ENCODE results near the gene MAGI2. TPM values are rescaled to one million over a fixed set of nuclear protein-coding genes. Genes with fewer than 3 reads are reported as not detected.

The MAGI2 gene
- polyA plus RNA-seq, 4 donors: 8.3 to 40.6 (median 33.9) TPM

DNA sequence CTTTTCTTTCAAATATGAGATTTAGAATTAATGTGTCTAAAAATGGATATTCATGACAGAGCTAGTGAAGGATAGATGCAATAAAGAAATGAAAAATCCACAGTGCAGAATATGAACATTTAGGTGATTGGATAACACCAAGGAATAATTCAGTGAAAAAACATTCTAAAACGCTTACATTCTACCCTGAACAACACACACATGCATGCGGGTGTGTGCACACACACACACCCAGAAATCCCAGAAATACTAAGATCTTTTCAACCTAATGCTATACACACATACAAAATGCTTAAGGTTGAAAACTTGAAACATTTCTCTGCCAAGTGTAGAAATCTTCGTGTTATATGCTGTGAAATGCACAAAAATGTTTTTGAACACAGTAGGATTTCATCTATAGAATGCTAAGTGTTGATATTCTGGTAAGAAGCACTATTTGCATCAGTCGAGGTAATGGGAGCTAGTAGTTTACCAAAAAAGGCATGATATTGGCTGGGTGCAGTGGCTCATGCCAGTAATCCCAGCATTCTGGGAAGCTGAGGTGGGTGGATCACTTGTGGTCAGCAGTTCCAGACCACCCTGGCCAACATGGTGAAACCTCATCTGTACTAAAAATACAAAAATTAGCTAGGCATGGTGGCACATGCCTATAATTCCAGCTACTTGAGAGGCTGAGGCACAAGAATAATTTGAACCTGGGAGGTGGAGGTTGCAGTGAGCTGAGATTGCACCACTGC is 1054.3 kb downstream of the MAGI2 start:
- no peak for DNase-seq (ENCODE audit: low read depth in 4 of 4, low spot score in 3 of 4)

DNA sequence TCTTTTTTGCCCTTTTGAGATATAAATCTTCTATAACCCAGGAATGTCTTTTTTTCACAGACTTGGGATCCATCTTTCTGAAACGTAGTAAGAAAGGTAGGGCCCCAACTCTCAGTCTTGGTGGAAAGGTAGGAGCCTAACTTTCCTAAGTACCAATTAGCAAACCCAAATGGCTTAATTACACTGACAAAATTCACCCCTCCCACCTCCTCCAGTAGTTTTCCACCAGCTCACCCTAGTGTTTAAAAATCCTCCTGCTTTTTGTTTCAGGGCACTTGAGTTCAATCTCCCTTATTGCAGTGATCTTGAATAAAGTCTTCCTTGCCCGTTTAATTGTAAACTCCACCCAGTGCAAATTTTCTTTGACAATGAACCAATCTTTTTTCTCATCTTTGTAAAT is 1054.9 kb downstream of the MAGI2 start:
- DNase-seq (ENCODE audit: low read depth in 4 of 4, low spot score in 3 of 4): no peak

DNA sequence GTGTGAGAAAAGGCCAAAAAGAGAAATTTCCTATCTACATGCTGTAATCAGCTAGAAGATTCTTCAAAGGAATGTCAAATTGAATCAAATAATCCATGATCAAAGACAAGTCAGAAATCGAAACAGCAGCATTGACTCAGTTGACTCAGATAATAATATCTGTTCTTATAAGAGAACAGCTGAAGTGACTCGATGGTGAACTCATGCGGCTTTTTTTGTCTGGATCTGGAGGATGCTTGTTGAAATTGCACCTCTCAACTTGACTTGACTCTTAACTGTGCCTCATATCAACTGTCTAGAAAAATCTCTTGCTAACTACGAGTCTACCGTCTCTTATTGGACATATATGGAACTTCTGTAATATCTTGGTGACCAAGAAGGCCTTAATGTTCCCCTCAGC is 1055.4 kb downstream of the MAGI2 start:
- no peak for DNase-seq (ENCODE audit: low read depth in 4 of 4, low spot score in 3 of 4)

DNA sequence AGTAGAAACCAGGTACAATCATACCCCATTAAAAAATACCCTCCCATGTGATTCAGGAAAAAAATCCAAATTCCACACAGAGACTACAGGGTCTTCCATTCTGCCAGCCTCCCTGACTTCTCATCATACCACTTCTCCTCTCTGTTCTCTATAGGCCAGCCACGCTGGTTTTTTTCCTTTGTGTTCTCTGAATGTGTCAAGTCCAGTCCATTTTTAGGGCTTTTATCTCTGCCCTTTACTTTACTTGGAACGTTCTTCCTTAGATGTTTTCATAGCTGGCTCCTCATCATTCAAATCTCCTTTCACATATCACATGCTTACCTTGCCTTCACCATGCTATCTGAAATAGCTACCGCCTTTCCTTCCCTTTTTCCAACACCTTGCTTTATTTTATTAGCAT is 1057.3 kb downstream of the MAGI2 start:
- no peak for DNase-seq (ENCODE audit: low read depth in 4 of 4, low spot score in 3 of 4)

DNA sequence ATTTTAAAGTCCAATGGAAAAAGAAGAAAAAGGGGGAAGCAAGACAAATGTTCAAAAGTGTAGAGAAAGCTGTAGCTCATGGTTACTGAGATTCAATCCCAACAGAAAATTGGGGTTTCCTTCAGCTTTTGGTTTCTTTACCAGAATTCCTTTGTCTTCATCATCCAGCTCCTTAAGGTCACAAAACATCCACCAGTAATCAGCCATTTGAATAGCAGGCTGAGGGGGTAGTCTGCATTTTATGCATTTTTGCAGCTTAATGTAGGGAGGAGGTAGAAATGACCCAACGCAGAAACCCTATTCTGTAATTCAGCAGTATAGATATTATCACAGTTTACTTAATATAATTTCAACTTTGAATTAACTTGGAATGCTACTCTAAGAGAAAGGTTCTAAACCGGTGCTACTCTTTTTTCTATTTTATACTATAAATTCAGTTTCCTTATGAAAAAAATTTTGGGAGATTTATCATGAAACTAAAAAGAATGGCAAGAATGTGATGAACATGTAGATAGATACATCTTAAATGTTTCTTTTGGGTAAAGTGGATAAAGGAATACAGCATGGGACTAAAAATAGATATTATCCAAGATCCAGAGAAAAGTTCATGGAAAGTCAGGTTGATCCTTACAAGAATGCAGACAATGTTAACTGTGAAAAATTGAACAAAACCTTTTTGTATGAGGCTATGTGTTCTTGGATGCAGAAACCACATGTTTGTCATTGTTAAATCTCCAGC is 1058.0 kb downstream of the MAGI2 start:
- DNase-seq (ENCODE audit: low read depth in 4 of 4, low spot score in 3 of 4): no peak

DNA sequence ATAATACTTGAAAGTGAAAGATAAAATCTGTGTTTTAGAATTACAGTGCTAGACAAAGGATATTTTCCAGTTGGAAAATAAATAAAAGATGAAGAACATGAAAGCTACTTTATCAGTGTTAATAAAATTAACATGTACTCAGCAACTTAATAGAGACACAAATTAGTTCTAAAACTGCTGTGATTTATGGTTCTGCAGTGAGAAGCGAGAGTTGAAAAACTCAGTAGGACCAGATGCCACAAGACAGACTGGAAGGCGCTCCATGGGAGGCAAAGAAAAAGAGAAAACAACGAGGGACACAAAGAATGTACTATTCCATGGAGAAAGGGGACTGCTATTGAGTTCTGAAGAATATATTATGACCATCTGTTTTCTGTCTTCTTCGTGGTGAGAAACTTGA is 1064.4 kb downstream of the MAGI2 start:
- no peak for DNase-seq (ENCODE audit: low read depth in 4 of 4, low spot score in 3 of 4)

DNA sequence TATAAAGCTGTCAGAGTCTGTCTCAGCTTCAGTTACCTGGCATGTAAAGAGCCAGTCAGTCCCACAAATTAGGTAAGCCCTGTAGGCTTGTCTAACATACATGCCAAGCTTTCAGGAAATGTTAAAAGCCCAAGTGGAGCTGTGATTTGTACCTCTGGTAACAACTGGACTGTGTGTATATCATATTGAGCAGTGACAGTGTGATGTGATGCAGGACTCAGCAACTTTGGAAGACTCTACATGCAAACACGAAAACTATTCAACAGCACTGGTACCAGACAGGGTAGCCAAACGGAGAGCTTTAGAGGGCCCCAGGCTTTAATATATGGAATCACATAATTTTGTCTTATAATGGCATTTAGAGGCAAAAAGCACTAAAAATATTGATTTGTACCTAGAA is 1066.9 kb downstream of the MAGI2 start:
- DNase-seq (ENCODE audit: low read depth in 4 of 4, low spot score in 3 of 4): peak in 1 of 4 donors; percentile 7

DNA sequence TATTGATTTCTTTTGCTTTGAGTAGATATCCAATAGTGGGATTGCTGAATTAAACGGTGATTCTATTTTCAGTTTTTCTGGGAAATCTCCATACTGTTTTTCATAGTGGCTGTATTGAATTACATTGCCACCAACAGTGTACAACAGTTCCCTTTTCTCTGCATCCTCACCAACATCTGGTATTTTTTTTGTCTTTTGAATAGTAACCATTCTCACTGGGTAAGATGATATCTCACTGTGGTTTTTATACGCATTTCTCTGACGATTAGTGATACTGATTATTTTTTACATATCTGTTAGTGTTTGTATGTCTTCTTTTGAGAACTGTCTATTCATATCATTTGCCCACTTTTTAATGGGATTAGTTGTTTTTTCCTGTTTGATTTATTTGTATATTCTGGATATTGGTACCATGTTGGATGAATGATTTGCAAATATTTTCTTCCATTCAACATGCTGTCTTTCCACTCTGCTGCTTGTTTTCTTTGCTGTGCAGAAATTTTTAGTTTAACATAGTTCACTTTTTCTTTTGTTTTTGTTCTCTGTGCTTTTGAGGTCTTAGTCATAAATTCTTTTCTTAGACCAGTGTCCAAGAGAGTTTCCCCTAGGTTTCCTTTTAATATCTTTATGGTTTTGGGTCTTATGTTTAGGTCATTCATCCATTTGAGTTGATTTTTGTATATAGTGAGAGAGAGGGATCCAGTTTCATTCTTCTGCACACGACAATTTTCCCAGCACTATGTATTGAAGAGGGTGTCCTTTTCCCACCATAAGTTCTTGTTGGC is 1070.2 kb downstream of the MAGI2 start:
- DNase-seq (ENCODE audit: low read depth in 4 of 4, low spot score in 3 of 4): no peak

DNA sequence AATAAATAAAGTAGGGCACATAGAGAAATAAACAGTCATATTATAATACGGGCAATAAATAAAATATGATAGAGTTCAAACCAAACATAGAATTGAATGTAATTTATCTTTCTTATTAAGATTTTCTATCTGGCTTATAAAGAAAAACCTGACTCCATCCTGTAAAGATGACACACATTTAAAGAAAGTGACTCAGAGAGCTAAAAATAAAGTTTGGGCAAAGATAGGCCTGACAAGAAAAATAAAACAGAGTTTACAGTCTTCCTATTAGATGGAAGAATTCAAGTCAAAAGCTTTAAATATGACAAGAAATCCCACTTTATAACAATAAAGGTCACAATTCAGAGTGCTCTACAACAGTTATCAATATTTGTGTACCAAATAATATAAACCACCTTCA is 1074.3 kb downstream of the MAGI2 start:
- no peak for DNase-seq (ENCODE audit: low read depth in 4 of 4, low spot score in 3 of 4)

DNA sequence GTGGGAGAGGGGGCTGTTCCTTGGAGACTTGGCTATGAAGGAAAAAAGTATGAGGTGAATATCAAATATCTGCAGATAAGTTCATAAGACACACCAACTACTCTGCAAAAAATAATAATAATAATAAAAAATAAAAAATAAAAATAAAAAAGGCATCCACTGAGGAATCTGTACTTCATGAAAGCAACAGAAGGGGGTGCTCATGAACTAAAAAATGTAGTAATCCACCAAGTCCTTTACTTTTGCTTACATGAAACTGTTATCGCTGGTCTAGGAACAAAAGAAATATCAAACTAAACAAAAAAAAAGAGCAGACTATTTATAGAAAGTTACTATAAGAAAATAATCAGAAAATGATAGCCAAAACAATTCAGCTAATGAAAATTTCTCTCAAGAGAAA is 1075.9 kb downstream of the MAGI2 start:
- DNase-seq (ENCODE audit: low read depth in 4 of 4, low spot score in 3 of 4): no peak

DNA sequence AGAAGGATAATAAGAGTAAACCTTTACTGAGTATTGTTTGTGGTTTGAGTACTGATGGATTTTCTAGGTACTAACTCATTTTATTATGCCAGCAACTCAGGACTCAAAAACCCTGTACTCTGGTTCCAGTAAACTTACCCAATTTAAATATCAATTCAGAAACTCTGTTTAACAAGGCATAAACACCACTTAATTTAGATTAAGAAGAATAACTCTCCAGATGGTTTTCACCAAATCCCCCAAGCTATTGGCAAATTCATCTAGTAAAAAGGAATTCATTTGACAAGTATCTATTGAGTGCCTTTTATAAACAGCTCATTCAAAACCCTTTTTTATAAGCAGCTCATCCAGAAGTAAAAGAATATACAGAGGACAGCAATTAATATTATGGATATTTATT is 1082.5 kb downstream of the MAGI2 start:
- DNase-seq (ENCODE audit: low read depth in 4 of 4, low spot score in 3 of 4): no peak

DNA sequence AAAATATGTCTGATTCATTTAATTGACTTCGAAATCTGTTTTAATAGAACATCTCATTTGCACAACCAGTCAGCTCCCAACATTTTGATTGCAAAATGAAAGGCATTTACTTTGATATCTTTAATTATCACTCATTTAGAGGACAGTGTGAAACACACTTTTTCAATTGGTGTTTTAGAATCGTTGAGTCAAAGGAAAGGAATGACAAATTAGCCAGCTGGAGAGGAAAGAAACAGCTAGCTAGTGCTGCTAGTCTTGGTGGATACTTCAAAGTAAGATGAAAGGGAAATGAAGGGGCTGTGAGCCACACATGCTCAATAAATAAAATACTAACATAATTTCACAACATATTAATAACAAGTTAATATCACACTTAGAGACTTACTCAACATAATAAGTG is 1084.7 kb downstream of the MAGI2 start:
- DNase-seq (ENCODE audit: low read depth in 4 of 4, low spot score in 3 of 4): no peak

DNA sequence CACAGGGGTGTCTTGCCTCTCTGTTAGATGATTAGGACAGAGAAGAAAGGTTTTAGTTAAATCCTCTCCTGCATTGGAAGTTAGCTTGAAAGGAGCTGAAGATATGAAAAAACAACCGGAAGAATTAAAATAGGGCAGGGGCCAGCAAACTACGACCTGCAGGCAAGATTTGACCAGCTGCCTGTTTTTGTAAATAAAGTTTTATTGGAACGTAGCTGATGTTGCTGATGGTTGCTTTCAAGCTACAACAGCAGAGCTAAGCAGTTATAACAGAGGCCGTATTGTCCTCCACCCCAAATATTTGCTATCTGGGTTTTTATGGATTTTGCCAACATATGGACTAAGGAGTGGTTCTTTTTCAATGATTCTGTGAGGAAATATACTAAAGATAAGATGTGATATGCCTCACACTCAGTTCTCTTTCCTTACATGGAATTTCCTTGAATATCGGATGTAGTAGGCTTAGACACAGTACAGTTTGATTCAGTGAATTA is 1086.1 kb downstream of the MAGI2 start:
- DNase-seq (ENCODE audit: low read depth in 4 of 4, low spot score in 3 of 4): no peak

DNA sequence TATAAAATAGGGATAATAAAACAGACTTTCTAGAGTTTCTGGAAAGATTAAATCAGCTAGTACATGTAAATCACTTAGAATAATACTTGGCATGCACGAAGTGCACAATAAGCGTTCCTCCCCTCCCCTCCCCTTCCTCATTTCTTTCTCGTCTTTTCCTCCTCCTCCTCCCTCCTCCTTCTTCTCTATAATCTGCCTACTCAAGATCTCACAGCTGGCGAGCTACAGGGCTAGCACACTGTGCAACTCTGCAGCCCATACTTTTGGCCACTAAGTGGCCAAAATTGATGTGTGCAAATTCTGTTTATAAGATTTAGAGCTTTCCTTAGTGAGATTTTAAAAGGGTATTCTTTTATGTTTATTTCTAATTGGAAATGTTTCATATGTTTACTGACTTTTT is 1089.6 kb downstream of the MAGI2 start:
- DNase-seq (ENCODE audit: low read depth in 4 of 4, low spot score in 3 of 4): no peak

DNA sequence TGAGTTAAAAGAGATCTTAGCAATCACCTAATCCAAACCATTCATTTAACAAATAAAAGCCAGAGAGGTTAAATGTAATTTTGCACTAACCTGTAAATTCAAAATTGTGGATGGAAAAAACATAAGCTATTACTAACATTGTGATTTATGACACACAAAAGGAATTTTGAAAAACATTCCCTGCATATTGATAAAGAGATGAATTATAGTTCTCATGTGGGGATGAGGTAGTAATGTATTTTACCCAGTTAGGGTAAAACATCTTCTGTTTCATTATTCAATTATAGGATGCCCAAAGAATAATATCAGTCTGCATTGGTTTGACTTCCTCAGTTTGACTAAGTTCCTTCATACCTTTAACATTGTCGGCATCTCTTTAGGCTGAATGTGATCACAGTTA is 1093.6 kb downstream of the MAGI2 start:
- no peak for DNase-seq (ENCODE audit: low read depth in 4 of 4, low spot score in 3 of 4)

DNA sequence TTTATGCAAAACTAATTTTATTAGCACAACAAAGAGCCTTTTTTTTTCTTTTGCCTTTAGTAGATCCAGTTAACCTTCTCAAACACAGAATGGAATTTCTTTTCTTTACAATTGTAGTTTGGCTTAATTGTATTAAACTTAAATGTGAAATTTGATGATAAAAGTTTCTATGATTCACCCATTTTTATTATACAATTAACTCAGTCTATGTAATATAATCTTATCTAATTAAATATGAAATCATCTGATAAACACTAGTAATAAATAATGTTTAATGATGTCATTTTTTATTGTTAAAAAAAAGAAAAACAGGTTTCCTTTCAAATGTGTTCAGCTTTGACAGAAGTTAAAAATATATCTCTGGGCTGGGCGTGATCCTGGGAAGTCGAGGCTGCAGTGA is 1095.8 kb downstream of the MAGI2 start:
- DNase-seq (ENCODE audit: low read depth in 4 of 4, low spot score in 3 of 4): no peak

DNA sequence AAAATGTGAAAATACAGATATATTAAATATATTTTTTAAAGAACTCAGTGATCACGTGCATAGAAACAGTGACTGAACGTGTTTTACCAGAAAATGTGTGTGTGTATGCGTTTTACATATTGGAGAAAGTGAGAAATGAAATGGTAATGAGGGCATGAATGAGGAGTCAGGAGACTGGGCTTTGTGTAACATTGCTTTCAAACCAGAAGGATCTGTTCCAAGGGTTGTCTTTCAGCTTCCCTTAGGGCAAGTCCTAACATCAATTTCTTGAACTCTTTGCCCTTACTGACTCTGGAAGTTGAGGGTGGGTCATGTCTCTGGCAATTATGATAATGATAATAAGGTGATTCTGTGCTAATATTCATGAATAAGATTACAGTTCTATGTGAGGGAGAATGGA is 1097.6 kb downstream of the MAGI2 start:
- no peak for DNase-seq (ENCODE audit: low read depth in 4 of 4, low spot score in 3 of 4)

DNA sequence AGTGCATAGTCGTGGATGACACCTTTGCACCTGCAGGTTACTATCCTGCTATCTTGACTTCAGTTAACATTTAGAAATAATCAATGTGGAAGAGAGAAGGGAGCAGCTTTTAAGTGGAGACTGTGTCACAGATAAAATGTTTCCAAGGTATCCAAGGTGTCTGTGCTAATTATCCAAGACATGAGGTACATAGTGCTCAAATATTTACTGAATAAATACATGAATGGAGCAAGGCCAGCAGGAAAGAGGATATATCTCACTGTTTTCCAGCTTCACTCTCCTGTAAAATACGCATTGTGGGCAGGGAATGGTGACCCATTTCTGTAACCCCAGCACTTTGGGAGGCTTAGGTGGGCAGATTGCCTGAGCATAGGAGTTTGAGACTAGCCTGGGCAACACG is 1102.5 kb downstream of the MAGI2 start:
- no peak for DNase-seq (ENCODE audit: low read depth in 4 of 4, low spot score in 3 of 4)

DNA sequence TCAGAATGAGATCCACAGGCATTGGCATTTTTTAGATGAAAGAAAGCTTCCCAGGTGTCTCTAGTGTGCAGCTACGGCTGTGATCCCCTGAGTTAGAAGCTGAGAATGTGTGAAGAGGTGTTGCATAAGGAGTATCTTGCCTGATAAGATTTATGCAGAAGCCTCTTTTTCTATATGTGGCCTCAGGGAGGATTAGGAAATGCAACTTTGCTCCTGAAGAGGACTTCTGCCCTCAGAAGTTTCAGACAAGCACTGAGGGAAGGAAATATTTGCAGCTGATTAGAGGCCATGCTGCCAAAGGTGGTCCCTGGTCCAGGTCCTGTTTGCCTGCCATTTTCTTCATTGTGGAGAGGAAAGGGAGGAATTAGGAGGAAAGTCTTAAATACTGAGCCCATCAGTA is 1103.1 kb downstream of the MAGI2 start:
- no peak for DNase-seq (ENCODE audit: low read depth in 4 of 4, low spot score in 3 of 4)

DNA sequence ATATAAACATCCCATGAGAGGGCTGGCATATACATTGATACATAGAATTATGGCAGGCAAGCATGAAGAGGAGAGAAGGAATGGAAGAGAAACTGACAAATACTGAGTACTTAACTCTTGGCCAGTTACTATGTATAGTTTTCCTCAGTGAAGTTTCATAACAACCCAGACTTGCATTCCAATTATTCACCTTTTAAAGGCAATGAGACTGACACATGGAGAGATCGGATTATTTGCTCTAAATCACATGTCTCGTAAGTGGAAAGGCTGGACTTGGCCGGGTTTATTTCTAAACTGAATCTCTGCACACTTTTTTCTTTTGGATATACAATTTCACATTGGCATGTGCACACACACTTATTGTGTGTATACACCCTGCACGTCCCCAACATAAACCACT is 1106.6 kb downstream of the MAGI2 start:
- no peak for DNase-seq (ENCODE audit: low read depth in 4 of 4, low spot score in 3 of 4)

DNA sequence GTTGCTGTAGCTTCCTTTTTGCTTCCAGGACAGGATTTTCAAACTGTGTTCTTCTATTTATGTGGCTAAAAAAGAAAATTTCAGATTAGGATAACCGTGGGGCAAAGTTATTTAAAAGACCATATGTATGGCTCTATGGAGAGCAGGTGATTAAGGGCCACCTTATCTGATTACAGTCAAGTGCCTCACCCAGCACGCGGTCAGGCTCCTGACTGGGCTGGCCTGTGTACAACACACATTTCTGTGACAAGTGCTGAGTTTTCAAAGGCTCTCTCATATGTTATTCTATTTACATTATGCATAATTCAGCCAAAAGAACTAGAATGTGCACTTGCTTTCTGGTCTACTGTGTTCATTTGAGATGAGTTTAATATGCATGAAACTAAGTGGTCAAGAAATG is 1107.5 kb downstream of the MAGI2 start:
- DNase-seq (ENCODE audit: low read depth in 4 of 4, low spot score in 3 of 4): no peak
